HepG2 (cell line): ENCODE data around the gene ZNF142. TPM values are rescaled to one million over a fixed set of nuclear protein-coding genes. Genes with fewer than 3 reads are reported as not detected.

Experiments
- CAMTA2 ChIP-seq: sonication (generic); formaldehyde crosslinking; IDR thresholded peaks from 2 replicates; pipeline ENCODE4 v1.4.0; 2020; ENCODE audit warnings: mild to moderate bottlenecking, missing genetic modification reagents, borderline replicate concordance
- ESRRA ChIP-seq: sonication (generic); formaldehyde crosslinking; IDR thresholded peaks from 2 replicates; pipeline ENCODE4 v1.5.1; 2020; ENCODE audit warnings: mild to moderate bottlenecking, low read depth, missing genetic modification reagents
- FOXK2 ChIP-seq: fragments of 450-650 bp; IDR thresholded peaks from 2 replicates; pipeline ENCODE4 v1.6.1; 2016
- GFI1 ChIP-seq: sonication (generic); formaldehyde crosslinking; IDR thresholded peaks from 2 replicates; pipeline ENCODE4 v1.5.0; 2020; ENCODE audit warnings: missing genetic modification reagents, mild to moderate bottlenecking, borderline replicate concordance
- MAZ ChIP-seq, 2 experiments: sonication (generic) in 1 of 2; formaldehyde crosslinking in 1 of 2; IDR thresholded peaks; 2 replicates each; pipeline versions ENCODE4 v1.5.0 to v1.6.1; 2012 to 2020; ENCODE audit warnings: low read depth in 2 of 2, mild to moderate bottlenecking in 2 of 2, borderline replicate concordance in 1 of 2, improper control_type of control experiment in 1 of 2, low read length in 1 of 2, missing genetic modification reagents in 1 of 2, moderate library complexity in 1 of 2
- SMARCC2 ChIP-seq: fragments of 450-650 bp; IDR thresholded peaks from 2 replicates; pipeline ENCODE4 v1.6.1; 2017; ENCODE audit warnings: antibody characterized with exemption, mild to moderate bottlenecking
- SOX13 ChIP-seq, 3 experiments: fragments of 450-650 bp in 1 of 3; sonication (generic) in 1 of 3; formaldehyde crosslinking in 1 of 3; IDR thresholded peaks in 2 of 3; conservative IDR thresholded peaks in 1 of 3; 2 replicates each; pipeline versions ENCODE4 v1.5.0 to v1.6.1; 2016 to 2020; ENCODE audit warnings: antibody characterized with exemption in 1 of 3, mild to moderate bottlenecking in 1 of 3, missing compliant biosample characterization in 1 of 3, missing genetic modification reagents in 1 of 3, moderate library complexity in 1 of 3
- TCF12 ChIP-seq, 2 experiments: fragments of 450-650 bp in 1 of 2; sonication (generic) in 1 of 2; formaldehyde crosslinking in 1 of 2; IDR thresholded peaks; 2 replicates each; pipeline versions ENCODE4 v1.6.1 to v1.8.0; 2017 to 2022; ENCODE audit warnings: antibody characterized with exemption in 1 of 2, mild to moderate bottlenecking in 1 of 2, missing genetic modification reagents in 1 of 2, moderate library complexity in 1 of 2
- TMF1 ChIP-seq: sonication (generic); formaldehyde crosslinking; IDR thresholded peaks from 2 replicates; pipeline ENCODE4 v1.8.1; 2022; ENCODE audit warnings: low read depth, missing genetic modification reagents
- ZEB1 ChIP-seq: IDR thresholded peaks from 2 replicates; pipeline ENCODE4 v1.6.1; 2012; ENCODE audit warnings: mild to moderate bottlenecking, low read depth, inconsistent platforms; ENCODE audit not compliant: insufficient replicate concordance
- ZNF207 ChIP-seq: fragments of 450-650 bp; IDR thresholded peaks from 2 replicates; pipeline ENCODE4 v1.6.1; 2016; ENCODE audit warnings: antibody characterized with exemption, borderline replicate concordance
- ZNF776 ChIP-seq: sonication (generic); formaldehyde crosslinking; IDR thresholded peaks from 2 replicates; pipeline ENCODE4 v1.4.0; 2020; ENCODE audit warnings: mild to moderate bottlenecking, missing genetic modification reagents
- polyA plus RNA-seq, 8 experiments: library from polyadenylated mRNA; depleted of rRNA in 3 of 8; stranded (reverse) in 7 of 8; unstranded in 1 of 8; fragments of >200 nt; fragmentation: Illumina TruSeq in 4 of 8; extraction: Trizol in 4 of 8; gene quantifications; 2 replicates each; pipeline versions ENCODE4 v1.2.1 to v1.2.3, GENCODE V29; 2011 to 2016; ENCODE audit warnings: low read depth in 4 of 8, missing spikeins in 1 of 8, mixed read lengths in 1 of 8; ENCODE audit not compliant: insufficient read depth in 1 of 8
- total RNA-seq, 5 experiments: library from RNA; depleted of rRNA; stranded (reverse); fragments of >200 nt; fragmentation: Illumina TruSeq; extraction: Trizol; gene quantifications; 2 replicates each; pipeline ENCODE4 v1.2.3, GENCODE V29; 2016; ENCODE audit warnings: low read depth in 1 of 5
- TF ChIP-seq, protein P1 (sequence below): sonication (generic); formaldehyde crosslinking; IDR thresholded peaks from 2 replicates; pipeline ENCODE4 v1.8.0; 2023; ENCODE audit warnings: mild to moderate bottlenecking, missing genetic modification reagents
- TF ChIP-seq, protein P2 (sequence below): sonication (generic); formaldehyde crosslinking; conservative IDR thresholded peaks from 2 replicates; pipeline ENCODE4 v1.4.0; 2020; ENCODE audit warnings: missing genetic modification reagents
- TF ChIP-seq, protein P3 (sequence below): sonication (generic); formaldehyde crosslinking; IDR thresholded peaks from 2 replicates; pipeline ENCODE4 v1.5.0; 2020; ENCODE audit warnings: missing genetic modification reagents
- TF ChIP-seq, protein P4 (sequence below): sonication (generic); formaldehyde crosslinking; IDR thresholded peaks from 2 replicates; pipeline ENCODE4 v1.4.0; 2020; ENCODE audit warnings: mild to moderate bottlenecking, missing genetic modification reagents
- TF ChIP-seq, protein P5 (sequence below): sonication (generic); formaldehyde crosslinking; IDR thresholded peaks from 2 replicates; pipeline ENCODE4 v1.5.1; 2020; ENCODE audit warnings: mild to moderate bottlenecking, missing genetic modification reagents

ZNF142 gene
- total and polyA plus RNA-seq, 2 of the 13 experiments (the other 11 are each of a cell fraction or from before 2014, with no cell fraction given): 4.8 to 11.4 TPM

DNA sequence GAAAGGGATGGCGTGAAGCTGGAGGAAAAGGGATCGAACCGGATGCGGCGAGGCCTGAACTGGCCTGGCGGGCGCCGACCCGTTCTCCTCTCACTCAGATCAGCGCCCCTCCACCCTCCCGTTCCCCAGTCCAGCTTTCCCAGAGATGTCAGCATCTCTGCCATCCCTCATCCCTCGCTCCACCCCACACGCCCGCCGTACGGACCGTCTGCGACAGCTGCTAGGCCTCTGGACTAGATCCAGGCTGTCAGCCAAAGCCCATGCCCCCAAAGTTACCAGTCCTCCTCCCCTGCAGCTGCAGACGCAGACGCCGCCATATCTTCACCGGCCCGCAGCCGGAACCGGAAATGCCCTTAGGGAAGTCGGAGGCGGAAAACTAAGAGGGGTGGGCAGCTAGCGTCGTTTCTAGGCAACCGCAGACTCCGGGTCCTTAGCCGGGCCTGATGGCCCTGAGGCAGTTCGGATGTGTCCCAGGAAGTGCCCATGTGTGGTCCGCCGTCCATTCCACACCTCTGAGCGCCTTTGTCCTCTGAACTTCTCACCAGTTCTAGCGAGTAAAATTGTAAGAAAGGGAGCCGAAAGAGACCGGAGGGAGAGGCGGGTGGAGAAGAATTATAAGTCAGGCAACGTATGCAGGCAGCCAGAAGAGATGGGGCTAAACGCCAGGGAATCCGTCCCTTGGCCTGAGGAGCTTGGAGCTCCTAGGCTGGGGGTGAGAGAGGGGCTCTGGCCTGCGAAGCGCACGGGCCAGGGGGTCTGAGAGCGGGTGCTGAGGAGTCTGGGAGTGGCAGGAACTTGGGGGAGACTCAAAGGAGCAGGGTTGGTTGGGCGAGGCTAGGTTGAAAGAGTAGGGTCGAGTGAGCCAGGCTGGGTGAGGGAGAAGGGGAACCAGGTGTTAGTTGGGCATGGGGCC, 12.5 kb upstream of the ZNF142 start, which contains the start of the genes RNF25 and STK36 (continued):
- TF ChIP-seq CAMTA2 (CRISPR knock-in tag) (peak; percentile 89), SMARCC2 (no peak), TMF1 (peak; percentile 59; the same call in 1 of the 2 replicates), ESRRA (CRISPR knock-in tag) (0 out of 2 replicates have a peak, but pooled peaks have one; percentile 29), ZEB1 (peak; percentile 51), TCF12 (IDR thresholded peaks at IDR 0.05) (no peak), TCF12 (CRISPR knock-in tag; IDR thresholded peaks at IDR 0.05) (no peak), ZNF207 (no peak), ZNF776 (CRISPR knock-in tag) (peak; percentile 50; the same call in 1 of the 2 replicates), GFI1 (CRISPR knock-in tag) (peak; percentile 70; the same call in 1 of the 2 replicates), FOXK2 (no peak), MAZ (IDR thresholded peaks at IDR 0.05; ENCODE audit: borderline replicate concordance, low read depth, low read length) (no peak; the same call in 1 of the 2 replicates), MAZ (CRISPR knock-in tag; IDR thresholded peaks at IDR 0.05; ENCODE audit: low read depth) (peak; percentile 84; the same call in 1 of the 2 replicates), SOX13 (IDR thresholded peaks at IDR 0.05) (no peak), SOX13 (CRISPR knock-in tag; conservative IDR thresholded peaks at IDR 0.05 in 1 of 2, IDR thresholded peaks at IDR 0.05 in 1 of 2) (peak in 1 of 2 experiments; percentile 6; a peak in 1 of 4 replicates)
- TF ChIP-seq, protein P1, sequence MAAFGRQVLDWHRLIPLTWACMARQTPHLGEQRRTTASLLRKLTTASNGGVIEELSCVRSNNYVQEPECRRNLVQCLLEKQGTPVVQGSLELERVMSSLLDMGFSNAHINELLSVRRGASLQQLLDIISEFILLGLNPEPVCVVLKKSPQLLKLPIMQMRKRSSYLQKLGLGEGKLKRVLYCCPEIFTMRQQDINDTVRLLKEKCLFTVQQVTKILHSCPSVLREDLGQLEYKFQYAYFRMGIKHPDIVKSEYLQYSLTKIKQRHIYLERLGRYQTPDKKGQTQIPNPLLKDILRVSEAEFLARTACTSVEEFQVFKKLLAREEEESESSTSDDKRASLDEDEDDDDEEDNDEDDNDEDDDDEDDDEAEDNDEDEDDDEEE (CRISPR knock-in tag): peak; percentile 75
- TF ChIP-seq, protein P2, sequence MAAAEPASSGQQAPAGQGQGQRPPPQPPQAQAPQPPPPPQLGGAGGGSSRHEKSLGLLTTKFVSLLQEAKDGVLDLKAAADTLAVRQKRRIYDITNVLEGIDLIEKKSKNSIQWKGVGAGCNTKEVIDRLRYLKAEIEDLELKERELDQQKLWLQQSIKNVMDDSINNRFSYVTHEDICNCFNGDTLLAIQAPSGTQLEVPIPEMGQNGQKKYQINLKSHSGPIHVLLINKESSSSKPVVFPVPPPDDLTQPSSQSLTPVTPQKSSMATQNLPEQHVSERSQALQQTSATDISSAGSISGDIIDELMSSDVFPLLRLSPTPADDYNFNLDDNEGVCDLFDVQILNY: 0 out of 2 replicates have a peak, but pooled peaks have one; percentile 23
- TF ChIP-seq, protein P3, sequence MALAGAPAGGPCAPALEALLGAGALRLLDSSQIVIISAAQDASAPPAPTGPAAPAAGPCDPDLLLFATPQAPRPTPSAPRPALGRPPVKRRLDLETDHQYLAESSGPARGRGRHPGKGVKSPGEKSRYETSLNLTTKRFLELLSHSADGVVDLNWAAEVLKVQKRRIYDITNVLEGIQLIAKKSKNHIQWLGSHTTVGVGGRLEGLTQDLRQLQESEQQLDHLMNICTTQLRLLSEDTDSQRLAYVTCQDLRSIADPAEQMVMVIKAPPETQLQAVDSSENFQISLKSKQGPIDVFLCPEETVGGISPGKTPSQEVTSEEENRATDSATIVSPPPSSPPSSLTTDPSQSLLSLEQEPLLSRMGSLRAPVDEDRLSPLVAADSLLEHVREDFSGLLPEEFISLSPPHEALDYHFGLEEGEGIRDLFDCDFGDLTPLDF (CRISPR knock-in tag): no peak
- TF ChIP-seq, protein P4, sequence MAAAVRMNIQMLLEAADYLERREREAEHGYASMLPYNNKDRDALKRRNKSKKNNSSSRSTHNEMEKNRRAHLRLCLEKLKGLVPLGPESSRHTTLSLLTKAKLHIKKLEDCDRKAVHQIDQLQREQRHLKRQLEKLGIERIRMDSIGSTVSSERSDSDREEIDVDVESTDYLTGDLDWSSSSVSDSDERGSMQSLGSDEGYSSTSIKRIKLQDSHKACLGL (CRISPR knock-in tag): peak; percentile 53; the same call in 1 of the 2 replicates
- TF ChIP-seq, protein P5, sequence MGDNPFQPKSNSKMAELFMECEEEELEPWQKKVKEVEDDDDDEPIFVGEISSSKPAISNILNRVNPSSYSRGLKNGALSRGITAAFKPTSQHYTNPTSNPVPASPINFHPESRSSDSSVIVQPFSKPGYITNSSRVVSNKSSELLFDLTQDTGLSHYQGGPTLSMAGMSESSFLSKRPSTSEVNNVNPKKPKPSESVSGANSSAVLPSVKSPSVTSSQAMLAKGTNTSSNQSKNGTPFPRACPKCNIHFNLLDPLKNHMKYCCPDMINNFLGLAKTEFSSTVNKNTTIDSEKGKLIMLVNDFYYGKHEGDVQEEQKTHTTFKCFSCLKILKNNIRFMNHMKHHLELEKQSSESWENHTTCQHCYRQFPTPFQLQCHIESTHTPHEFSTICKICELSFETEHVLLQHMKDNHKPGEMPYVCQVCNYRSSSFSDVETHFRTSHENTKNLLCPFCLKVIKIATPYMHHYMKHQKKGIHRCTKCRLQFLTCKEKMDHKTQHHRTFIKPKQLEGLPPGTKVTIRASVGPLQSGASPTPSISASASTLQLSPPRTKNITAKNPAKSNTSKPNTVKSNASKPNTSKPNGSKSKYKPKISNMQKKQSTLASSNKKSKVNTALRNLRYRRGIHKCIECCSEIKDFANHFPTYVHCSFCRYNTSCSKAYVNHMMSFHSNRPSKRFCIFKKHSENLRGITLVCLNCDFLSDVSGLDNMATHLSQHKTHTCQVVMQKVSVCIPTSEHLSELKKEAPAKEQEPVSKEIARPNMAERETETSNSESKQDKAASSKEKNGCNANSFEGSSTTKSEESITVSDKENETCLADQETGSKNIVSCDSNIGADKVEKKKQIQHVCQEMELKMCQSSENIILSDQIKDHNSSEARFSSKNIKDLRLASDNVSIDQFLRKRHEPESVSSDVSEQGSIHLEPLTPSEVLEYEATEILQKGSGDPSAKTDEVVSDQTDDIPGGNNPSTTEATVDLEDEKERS (CRISPR knock-in tag): no peak
